Naive thymus-derived CD8-positive, alpha-beta T cell (primary cell): ENCODE data around the gene ANKRD53. TPM values are rescaled to one million over a fixed set of nuclear protein-coding genes. Genes with fewer than 3 reads are reported as not detected.

Source experiments
- ATAC-seq, 2 donors: fragments of 150-1000 bp; cut with Tn5 transposase in 1 of 2; sonication (Bioruptor Pico), chemical (Tn5 transposase) in 1 of 2; 1 replicate in 1 of 2; 2 replicates in 1 of 2; pipeline ENCODE4 v1.10.0; 2021; ENCODE audit warnings: mild to moderate bottlenecking in 2 of 2, moderate library complexity in 2 of 2
- POLR2A ChIA-PET: fragments of 350-600 bp; sonication (Branson Sonifier 250); formaldehyde crosslinking; loops from one replicate; lab custom pipeline; 2021; ENCODE audit warnings: antibody characterized with exemption; lab: Charles Lee
- DNase-seq, 10 donors: peaks; one replicate each; pipeline versions ENCODE4 v3.0.0 to v3.0.0-alpha.2; 2020 to 2022
- H3K27ac Mint-ChIP-seq, 10 donors: one replicate each; pipeline ENCODE4 v1.8.0; 2020 to 2022; ENCODE audit warnings: mild to moderate bottlenecking in 10 of 10, mixed read lengths in 10 of 10, moderate library complexity in 4 of 10, inconsistent platforms in 1 of 10
- H3K27me3 Mint-ChIP-seq, 5 donors: one replicate each; pipeline ENCODE4 v1.8.0; 2021 to 2022; ENCODE audit warnings: mixed read lengths in 5 of 5
- H3K36me3 Mint-ChIP-seq, 3 donors: one replicate each; pipeline ENCODE4 v1.8.0; 2020 to 2022; ENCODE audit warnings: mixed read lengths in 3 of 3, mild to moderate bottlenecking in 2 of 3, inconsistent platforms in 1 of 3
- H3K4me1 Mint-ChIP-seq, 4 donors: one replicate each; pipeline ENCODE4 v1.8.0; 2021 to 2022; ENCODE audit warnings: mixed read lengths in 4 of 4
- H3K4me3 Mint-ChIP-seq, 10 donors: one replicate each; pipeline ENCODE4 v1.8.0; 2020 to 2022; ENCODE audit warnings: mild to moderate bottlenecking in 10 of 10, mixed read lengths in 10 of 10, moderate library complexity in 6 of 10, inconsistent platforms in 1 of 10
- H3K9me3 Mint-ChIP-seq, 9 donors: one replicate each; pipeline ENCODE4 v1.8.0; 2020 to 2022; ENCODE audit warnings: mixed read lengths in 9 of 9, mild to moderate bottlenecking in 3 of 9, inconsistent platforms in 1 of 9, moderate library complexity in 1 of 9
- polyA plus RNA-seq, 3 donors: library from polyadenylated mRNA; unstranded; fragments of 300-500 nt; fragmentation: Illumina TruSeq; gene quantifications; one replicate each; pipeline ENCODE4 v1.2.3, GENCODE V29; 2021
- total RNA-seq, 8 experiments: library from RNA in 2 of 8; stranded (reverse) in 2 of 8; gene quantifications; one replicate each; pipeline ENCODE4 v1.2.3 and lab custom pipeline; 2021 to 2026

ANKRD53 gene, protein sequence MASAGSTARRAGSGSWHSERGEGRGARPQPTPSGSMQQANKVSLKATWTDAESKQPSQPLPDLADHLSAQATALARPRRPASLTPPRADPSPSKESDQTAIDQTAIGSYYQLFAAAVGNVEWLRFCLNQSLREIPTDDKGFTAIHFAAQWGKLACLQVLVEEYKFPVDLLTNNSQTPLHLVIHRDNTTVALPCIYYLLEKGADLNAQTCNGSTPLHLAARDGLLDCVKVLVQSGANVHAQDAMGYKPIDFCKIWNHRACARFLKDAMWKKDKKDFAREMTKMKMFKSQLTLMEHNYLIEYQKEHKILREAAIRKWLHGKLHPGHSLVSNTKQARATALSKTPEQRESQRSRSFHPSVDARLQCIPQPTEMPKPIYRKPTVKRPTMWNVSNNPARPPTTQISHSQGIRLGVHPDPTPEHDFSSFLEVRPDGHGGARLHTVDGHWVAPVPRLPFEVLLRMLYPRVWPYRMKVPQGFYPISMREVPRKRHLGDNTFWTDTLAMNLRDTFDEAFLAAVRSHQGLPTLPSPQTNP
- total RNA-seq (1 to 10 TPM; 1.3 to 1.6 TPM), polyA plus RNA-seq (not detected), total RNA-seq (lab: John Stamatoyannopoulos, UW) (0 to 0.52 (median 0.24) reads per million in 6 experiments)

- POLR2A ChIA-PET: interaction anchor here (0.8 to 2.0 kb wide), 4 partner anchors 14 to 152 kb away, joined by 3 to 9 read pairs (median 5); partner anchors contain the start of genes MPHOSPH10 and NAGK
- Mint-ChIP-seq H3K9me3 (no peaks in the 10 kb centered on the region), H3K4me3 (peak within 1 kb of the TSS; percentile 80 to 93 (median 88)), H3K27me3 (peaks cover 0 to 7% (median 1%) of the 10 kb centered on the region in 5 donors), H3K4me1 (peaks cover 9 to 23% (median 19%) of the 10 kb centered on the region in 4 donors), H3K27ac (peak within 1 kb of the TSS; percentile 67 to 96 (median 92)), H3K36me3 (no peaks in the 10 kb centered on the region)
- peak in 5 of 10 donors; percentile 16 to 35 (median 23) for DNase-seq
- ATAC-seq: peak; percentile 43 to 65
Observed at GRCh38 chr2:70978341-70979179, at the start of gene ANKRD53. TSS of gene ANKRD53 (plus strand) at chr2:70978630. CDS start at chr2:70978646, 16 bp downstream.

DNA sequence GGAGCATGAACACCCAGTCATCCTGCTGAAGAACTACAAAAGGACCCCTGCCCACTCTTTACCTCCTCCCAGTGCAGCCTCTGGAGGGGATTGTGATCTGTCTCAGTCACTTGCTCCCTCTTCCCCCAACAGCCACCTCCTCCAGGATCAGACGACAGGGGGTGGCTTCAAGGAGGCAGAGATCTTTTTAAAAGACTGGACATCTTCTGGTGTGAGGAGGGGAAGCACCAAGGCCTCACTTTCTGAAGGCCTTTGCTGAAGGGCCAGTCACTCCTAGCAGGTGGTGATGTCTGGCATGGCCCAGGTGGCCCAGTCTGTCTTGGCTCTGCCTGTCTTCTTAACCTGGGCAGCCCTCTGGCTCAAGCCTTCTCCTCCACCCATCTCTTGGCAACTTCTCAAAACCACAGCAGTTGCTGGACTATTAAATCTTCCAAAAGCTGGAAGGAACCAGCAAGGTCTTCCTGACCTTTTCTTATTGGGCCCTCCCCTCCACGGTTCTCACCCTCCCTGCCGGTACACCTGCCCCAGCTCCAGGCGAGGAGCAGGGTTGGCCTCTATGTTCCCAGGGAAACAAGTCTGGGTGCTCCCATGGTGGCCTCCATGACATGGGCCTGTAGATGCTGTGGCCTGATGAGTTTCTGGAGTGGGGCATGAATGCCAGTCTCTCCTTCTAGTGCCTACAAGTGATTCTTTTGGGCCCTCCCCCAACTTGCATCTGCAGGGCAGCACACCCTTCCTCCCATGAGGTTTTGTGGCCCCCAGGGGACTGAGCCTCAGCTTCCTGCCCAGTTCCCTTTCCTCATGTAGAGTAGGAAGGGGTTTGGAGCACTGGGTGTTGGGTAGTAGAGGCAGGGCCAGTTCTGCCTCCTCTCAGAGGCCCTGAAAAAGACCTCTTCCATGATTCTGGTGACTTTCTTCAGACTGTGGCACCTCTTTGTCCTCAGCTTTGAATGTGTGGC is 47.8 kb upstream of the ANKRD53 start:
- Mint-ChIP-seq H3K9me3 (no peaks in the 10 kb centered on the region), H3K27me3 (peaks cover 0 to 27% (median 20%) of the 10 kb centered on the region in 5 donors), H3K4me3 (no peak overlapping the region), H3K36me3 (no peaks in the 10 kb centered on the region), H3K27ac (peak overlapping the region in 1 of 10 donors; percentile 43), H3K4me1 (peaks cover 0 to 2% (median 0%) of the 10 kb centered on the region in 4 donors)
- POLR2A ChIA-PET: no interaction called here
- DNase-seq (no peak), ATAC-seq (no peak)

DNA sequence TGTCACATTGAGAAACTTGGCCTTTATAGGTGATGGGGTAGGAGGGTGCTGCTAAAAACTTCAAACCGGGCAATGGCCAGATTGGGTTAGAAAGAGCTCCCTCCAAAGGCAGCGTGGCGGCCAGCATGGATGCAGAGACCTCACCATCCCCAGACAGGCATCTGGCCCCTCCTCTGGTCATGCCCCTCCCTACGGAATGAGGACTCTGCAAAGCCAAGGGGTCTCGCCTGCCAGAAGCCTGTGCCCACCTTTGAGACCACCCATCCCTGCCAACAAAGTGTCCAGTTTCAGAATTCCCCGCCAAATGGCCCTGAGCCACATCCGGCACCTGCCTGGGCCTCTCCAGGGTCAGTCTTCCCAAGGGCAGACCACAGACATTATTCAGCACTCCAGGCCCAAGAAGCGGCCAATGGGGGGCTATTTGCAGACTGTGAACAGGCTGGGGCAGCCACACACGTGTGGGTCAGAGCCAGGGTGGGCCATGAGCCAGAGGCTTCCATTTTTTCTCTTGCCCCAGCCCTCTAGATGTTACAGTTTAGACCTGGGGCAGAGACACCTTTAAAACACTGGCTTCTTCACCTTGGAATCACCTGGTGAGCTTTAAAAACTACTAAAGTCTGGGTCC is 46.9 kb upstream of the ANKRD53 start:
- DNase-seq: no peak

GRCh38 chr2:70932631-70933230 is 45.7 kb upstream of the ANKRD53 start:
- no peak for DNase-seq
- H3K36me3 Mint-ChIP-seq: no peaks in the 10 kb centered on the region
- POLR2A ChIA-PET: no interaction called here

More for the DNA sequence above, 46.9 kb upstream of the ANKRD53 start:
- Mint-ChIP-seq H3K36me3 (no peaks in the 10 kb centered on the region), H3K4me3 (no peak overlapping the region), H3K27ac (peak overlapping the region in 1 of 10 donors; percentile 70), H3K9me3 (no peaks in the 10 kb centered on the region), H3K27me3 (peaks cover 0 to 29% (median 20%) of the 10 kb centered on the region in 5 donors), H3K4me1 (peaks cover 0 to 2% (median 0%) of the 10 kb centered on the region in 4 donors)
- POLR2A ChIA-PET: no interaction called here
- no peak for ATAC-seq

GRCh38 chr2:70934981-70935380 is 43.4 kb upstream of the ANKRD53 start:
- no peak overlapping the region for H3K27ac Mint-ChIP-seq
- H3K27me3 Mint-ChIP-seq: peaks cover 0 to 36% (median 16%) of the 10 kb centered on the region in 5 donors
- peaks cover 0 to 2% (median 0%) of the 10 kb centered on the region in 4 donors for H3K4me1 Mint-ChIP-seq
- POLR2A ChIA-PET: no interaction called here
- H3K9me3 Mint-ChIP-seq: no peaks in the 10 kb centered on the region
- ATAC-seq (no peak), DNase-seq (no peak)
- no peak overlapping the region for H3K4me3 Mint-ChIP-seq
- H3K36me3 Mint-ChIP-seq: no peaks in the 10 kb centered on the region

More at GRCh38 chr2:70932631-70933230, 45.7 kb upstream of the ANKRD53 start:
- Mint-ChIP-seq H3K9me3 (no peaks in the 10 kb centered on the region), H3K27ac (no peak overlapping the region), H3K4me3 (no peak overlapping the region), H3K4me1 (peaks cover 0 to 2% (median 0%) of the 10 kb centered on the region in 4 donors), H3K27me3 (peaks cover 0 to 32% (median 20%) of the 10 kb centered on the region in 5 donors)
- ATAC-seq: no peak

DNA sequence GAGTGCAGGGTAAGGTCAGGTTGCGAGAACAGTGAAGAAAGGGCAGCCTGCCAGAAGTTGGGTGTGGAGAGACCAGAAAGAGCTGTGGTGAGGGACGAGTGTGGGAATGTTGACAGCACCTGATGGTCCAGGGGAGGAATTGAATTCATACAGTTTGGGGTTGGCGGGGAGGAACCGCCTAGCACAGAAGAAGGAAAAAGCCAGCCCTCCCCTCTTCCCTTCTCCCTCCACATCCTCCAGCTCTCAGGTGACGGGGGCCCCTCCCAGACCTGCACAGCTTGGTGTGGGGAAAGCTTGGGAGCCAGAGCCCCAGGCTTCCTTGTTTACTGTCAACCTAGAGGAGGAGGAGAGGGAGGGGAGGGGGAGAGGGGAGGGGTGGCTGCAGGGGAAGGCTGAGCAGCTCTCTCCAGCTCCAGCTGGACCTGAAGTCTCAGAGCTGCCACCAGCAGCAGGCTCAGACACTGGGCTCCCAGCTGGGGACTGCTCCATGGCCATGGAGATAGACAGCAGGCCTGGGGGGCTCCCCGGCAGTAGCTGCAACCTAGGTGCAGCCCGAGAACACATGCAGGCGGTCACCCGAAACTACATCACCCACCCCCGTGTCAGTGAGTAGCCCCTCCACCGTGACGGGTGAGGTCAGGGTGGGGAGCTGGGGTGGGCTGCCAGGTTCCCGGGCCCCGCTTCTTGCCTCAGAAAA is 42.8 kb upstream of the ANKRD53 start, which contains the start of gene ATP6V1B1:
Gene ATP6V1B1 (plus strand): TSS at position 433 of the 697 bp plus-strand sequence. CDS start 55 bp downstream, at position 488.
- Mint-ChIP-seq H3K4me3 (no peak within 1 kb of the TSS), H3K9me3 (no peaks in the 10 kb centered on the region)
- POLR2A ChIA-PET: no interaction called here

GRCh38 chr2:70936165-70936978 is 42.1 kb upstream of the ANKRD53 start:
- ATAC-seq (no peak), DNase-seq (peak in 1 of 10 donors; percentile 9)
- H3K27me3 Mint-ChIP-seq: peaks cover 1 to 39% (median 18%) of the 10 kb centered on the region in 5 donors
- no peak overlapping the region for H3K4me3 Mint-ChIP-seq
- no peaks in the 10 kb centered on the region for H3K36me3 Mint-ChIP-seq
- H3K27ac Mint-ChIP-seq: no peak overlapping the region
- no peaks in the 10 kb centered on the region for H3K9me3 Mint-ChIP-seq
- POLR2A ChIA-PET: no interaction called here
- peaks cover 0 to 4% (median 0%) of the 10 kb centered on the region in 4 donors for H3K4me1 Mint-ChIP-seq

More for the DNA sequence above, 42.8 kb upstream of the ANKRD53 start, which contains the start of gene ATP6V1B1:
- peaks cover 0 to 36% (median 16%) of the 10 kb centered on the region in 5 donors for H3K27me3 Mint-ChIP-seq
- H3K27ac Mint-ChIP-seq: no peak within 1 kb of the TSS
- H3K36me3 Mint-ChIP-seq: no peaks in the 10 kb centered on the region
- peak in 1 of 10 donors; percentile 11 for DNase-seq
- H3K4me1 Mint-ChIP-seq: peaks cover 0 to 3% (median 0%) of the 10 kb centered on the region in 4 donors
- no peak for ATAC-seq

GRCh38 chr2:70936979-70937811 is 41.2 kb upstream of the ANKRD53 start:
- Mint-ChIP-seq H3K4me1 (peaks cover 0 to 4% (median 0%) of the 10 kb centered on the region in 4 donors), H3K27me3 (peaks cover 3 to 36% (median 20%) of the 10 kb centered on the region in 5 donors), H3K4me3 (no peak overlapping the region), H3K9me3 (no peaks in the 10 kb centered on the region), H3K36me3 (no peaks in the 10 kb centered on the region), H3K27ac (no peak overlapping the region)
- ATAC-seq: no peak
- POLR2A ChIA-PET: no interaction called here
- peak in 1 of 10 donors; percentile 3 for DNase-seq
